Measurements from ENCODE around the gene RUNX1. TPM values are rescaled to one million over a fixed set of nuclear protein-coding genes. Genes with fewer than 3 reads are reported as not detected.

The RUNX1 gene
- polyA plus RNA-seq, 3 donors: 6.2 to 49.7 (median 8.7) TPM

DNA sequence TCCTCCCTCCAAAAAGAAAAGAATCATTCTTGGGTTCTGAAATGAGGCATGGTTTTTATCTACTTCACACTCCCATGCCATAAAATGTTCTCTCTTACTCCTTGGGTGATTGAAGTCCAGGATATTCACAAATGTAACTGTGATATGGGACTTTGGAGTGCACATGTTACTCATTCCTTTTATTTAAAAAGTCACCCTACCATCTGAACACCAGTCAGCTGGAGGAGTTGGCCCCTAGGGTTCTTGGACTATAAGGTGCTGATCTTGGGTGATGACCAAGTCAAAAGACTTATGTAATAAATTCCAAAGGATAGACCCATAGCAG is 251.9 kb downstream of the RUNX1 start:
- DNase-seq: no peak
- peaks cover 0 to 3% (median 0%) of the 10 kb centered on the region in 7 donors for H3K9me3 Mint-ChIP-seq
- peaks cover 78% of the 10 kb centered on the region for H4K20me1 ChIP-seq (ENCODE audit: insufficient read depth, low read length)
- H3K4me1 ChIP-seq (ENCODE audit: control insufficient read depth in 1 of 2, insufficient read depth in 2 of 2, low read length in 2 of 2): no peaks in the 10 kb centered on the region
- no peaks in the 10 kb centered on the region for H3K9me3 ChIP-seq (replicated peaks in 1 of 2; ENCODE audit: control insufficient read depth in 1 of 2, insufficient read depth in 1 of 2, low read length in 2 of 2)
- peaks cover 79 to 89% of the 10 kb centered on the region in 2 donors for H3K36me3 Mint-ChIP-seq
- H3K27ac ChIP-seq (ENCODE audit: low read depth in 1 of 2, low read length in 2 of 2): peak overlapping the region in 1 of 2 donors; percentile 30
- peaks cover 6% of the 10 kb centered on the region for H3K4me1 Mint-ChIP-seq
- no peaks in the 10 kb centered on the region for H3K27me3 ChIP-seq (ENCODE audit: control insufficient read depth in 2 of 2, insufficient read depth in 2 of 2, low read length in 2 of 2)
- intact Hi-C loops (cut with micrococcal nuclease): no loop called here
- H3K79me2 ChIP-seq (ENCODE audit: insufficient read depth, low read length): peaks cover 62% of the 10 kb centered on the region
- H3K27me3 Mint-ChIP-seq (ENCODE audit: low read depth in 3 of 3): no peaks in the 10 kb centered on the region
- H2AFZ ChIP-seq (ENCODE audit: insufficient read depth, low read depth, low read length, poor library complexity, severe bottlenecking): no peak overlapping the region
- peak overlapping the region in 3 of 7 donors; percentile 1 to 72 (median 54) for H3K27ac Mint-ChIP-seq
- H3K36me3 ChIP-seq (replicated peaks in 1 of 2; ENCODE audit: control insufficient read depth in 1 of 2, insufficient read depth in 2 of 2, low read length in 2 of 2): peaks cover 74 to 96% of the 10 kb centered on the region in 2 donors
- TF ChIP-seq, protein P1, sequence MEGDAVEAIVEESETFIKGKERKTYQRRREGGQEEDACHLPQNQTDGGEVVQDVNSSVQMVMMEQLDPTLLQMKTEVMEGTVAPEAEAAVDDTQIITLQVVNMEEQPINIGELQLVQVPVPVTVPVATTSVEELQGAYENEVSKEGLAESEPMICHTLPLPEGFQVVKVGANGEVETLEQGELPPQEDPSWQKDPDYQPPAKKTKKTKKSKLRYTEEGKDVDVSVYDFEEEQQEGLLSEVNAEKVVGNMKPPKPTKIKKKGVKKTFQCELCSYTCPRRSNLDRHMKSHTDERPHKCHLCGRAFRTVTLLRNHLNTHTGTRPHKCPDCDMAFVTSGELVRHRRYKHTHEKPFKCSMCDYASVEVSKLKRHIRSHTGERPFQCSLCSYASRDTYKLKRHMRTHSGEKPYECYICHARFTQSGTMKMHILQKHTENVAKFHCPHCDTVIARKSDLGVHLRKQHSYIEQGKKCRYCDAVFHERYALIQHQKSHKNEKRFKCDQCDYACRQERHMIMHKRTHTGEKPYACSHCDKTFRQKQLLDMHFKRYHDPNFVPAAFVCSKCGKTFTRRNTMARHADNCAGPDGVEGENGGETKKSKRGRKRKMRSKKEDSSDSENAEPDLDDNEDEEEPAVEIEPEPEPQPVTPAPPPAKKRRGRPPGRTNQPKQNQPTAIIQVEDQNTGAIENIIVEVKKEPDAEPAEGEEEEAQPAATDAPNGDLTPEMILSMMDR (IDR thresholded peaks at IDR 0.05): no peak
- no peak overlapping the region for H3K4me3 Mint-ChIP-seq
- H3K4me3 ChIP-seq (replicated peaks in 1 of 3; ENCODE audit: low read depth in 2 of 3, low read length in 3 of 3): no peak overlapping the region
- H3K4me2 ChIP-seq (replicated peaks; ENCODE audit: extremely low read depth, low read length, poor library complexity, severe bottlenecking): no peak overlapping the region
- H3K9ac ChIP-seq (ENCODE audit: insufficient read depth, low read length, poor library complexity, severe bottlenecking): no peak overlapping the region

- intact Hi-C loops (cut with micrococcal nuclease): no loop called here
- H3K36me3 Mint-ChIP-seq: peaks cover 75 to 86% of the 10 kb centered on the region in 2 donors
- DNase-seq: no peak
- Histone ChIP-seq H3K4me3 (replicated peaks in 1 of 3; ENCODE audit: low read depth in 2 of 3, low read length in 3 of 3) (no peak overlapping the region), H2AFZ (ENCODE audit: insufficient read depth, low read depth, low read length, poor library complexity, severe bottlenecking) (no peak overlapping the region), H3K27me3 (ENCODE audit: control insufficient read depth in 2 of 2, insufficient read depth in 2 of 2, low read length in 2 of 2) (no peaks in the 10 kb centered on the region), H3K4me2 (replicated peaks; ENCODE audit: extremely low read depth, low read length, poor library complexity, severe bottlenecking) (no peak overlapping the region), H3K9ac (ENCODE audit: insufficient read depth, low read length, poor library complexity, severe bottlenecking) (no peak overlapping the region), H3K27ac (ENCODE audit: low read depth in 1 of 2, low read length in 2 of 2) (peak overlapping the region in 1 of 2 donors; percentile 60), H3K79me2 (ENCODE audit: insufficient read depth, low read length) (peaks cover 61% of the 10 kb centered on the region), H4K20me1 (ENCODE audit: insufficient read depth, low read length) (peaks cover 75% of the 10 kb centered on the region), H3K9me3 (replicated peaks in 1 of 2; ENCODE audit: control insufficient read depth in 1 of 2, insufficient read depth in 1 of 2, low read length in 2 of 2) (no peaks in the 10 kb centered on the region), H3K4me1 (ENCODE audit: control insufficient read depth in 1 of 2, insufficient read depth in 2 of 2, low read length in 2 of 2) (no peaks in the 10 kb centered on the region), H3K36me3 (replicated peaks in 1 of 2; ENCODE audit: control insufficient read depth in 1 of 2, insufficient read depth in 2 of 2, low read length in 2 of 2) (peaks cover 75 to 94% of the 10 kb centered on the region in 2 donors)
- WGBS (ENCODE audit: insufficient coverage): 94% methylated on average over 3 of the region's 7 CpGs
- H3K4me1 Mint-ChIP-seq: peaks cover 1% of the 10 kb centered on the region
- no peaks in the 10 kb centered on the region for H3K27me3 Mint-ChIP-seq (ENCODE audit: low read depth in 3 of 3)
- H3K4me3 Mint-ChIP-seq: no peak overlapping the region
- TF ChIP-seq, protein P1 (IDR thresholded peaks at IDR 0.05): no peak
- H3K9me3 Mint-ChIP-seq: peaks cover 0 to 4% (median 0%) of the 10 kb centered on the region in 7 donors
- peak overlapping the region in 3 of 7 donors; percentile 49 to 85 (median 61) for H3K27ac Mint-ChIP-seq
Measured at GRCh38 chr21:34796518-34797200, 252.4 kb downstream of the RUNX1 start.
